GM19438 (cell line): Measurements from ENCODE around the gene KDM2A.

Source experiments
- ATAC-seq: cut with Tn5 transposase; IDR thresholded peaks from one replicate; pipeline ENCODE4 v1.9.1; 2021; ENCODE audit warnings: low read depth; ENCODE audit not compliant: unreplicated experiment

KDM2A gene

DNA sequence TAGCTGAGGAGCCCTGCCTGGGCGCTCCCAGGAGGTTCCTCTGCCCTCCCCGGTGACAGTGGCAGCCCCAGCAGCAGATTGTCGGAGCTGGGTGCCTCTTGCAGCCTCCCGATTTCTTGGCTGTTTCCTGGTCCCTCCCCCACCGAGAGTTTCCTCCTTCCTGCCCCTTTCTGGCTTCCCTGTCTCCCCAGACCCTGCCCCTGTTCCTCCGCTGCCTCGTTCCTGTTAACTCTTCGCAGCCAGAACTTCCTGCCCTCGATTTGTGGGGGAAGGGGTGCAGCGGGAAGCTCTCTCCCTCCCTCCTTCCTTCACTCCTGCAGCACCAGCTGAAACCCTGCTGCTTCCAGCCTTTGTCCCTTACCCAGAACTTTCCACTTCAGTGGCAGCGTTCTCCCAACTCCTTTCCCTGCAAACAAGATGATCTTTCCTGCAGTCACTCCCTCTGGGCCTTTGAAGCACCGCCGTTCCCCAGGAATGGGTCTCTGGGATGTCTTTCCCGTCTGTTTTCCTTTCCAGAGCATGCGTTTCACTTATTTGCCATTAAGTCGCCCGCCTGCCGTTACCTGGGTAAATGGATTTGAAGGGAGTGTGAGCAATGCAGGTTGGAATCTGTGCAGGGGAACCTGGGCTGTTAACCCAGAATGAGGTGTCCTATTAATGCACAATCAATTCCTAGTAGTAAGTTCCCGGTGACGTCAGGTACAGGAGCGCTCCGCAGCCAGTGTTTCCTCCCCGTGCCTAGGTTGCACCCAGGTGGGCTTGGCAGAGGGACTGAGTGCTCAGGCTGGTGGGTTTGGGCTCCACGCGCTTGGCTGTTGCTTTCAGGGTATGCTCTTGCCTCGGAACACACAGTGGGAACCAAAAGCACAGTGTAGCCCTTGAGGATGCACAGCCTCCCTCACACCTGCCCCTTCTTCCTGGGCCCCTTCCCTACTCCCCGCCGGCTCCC, 151.5 kb downstream of the KDM2A start:
- ATAC-seq = no peak

DNA sequence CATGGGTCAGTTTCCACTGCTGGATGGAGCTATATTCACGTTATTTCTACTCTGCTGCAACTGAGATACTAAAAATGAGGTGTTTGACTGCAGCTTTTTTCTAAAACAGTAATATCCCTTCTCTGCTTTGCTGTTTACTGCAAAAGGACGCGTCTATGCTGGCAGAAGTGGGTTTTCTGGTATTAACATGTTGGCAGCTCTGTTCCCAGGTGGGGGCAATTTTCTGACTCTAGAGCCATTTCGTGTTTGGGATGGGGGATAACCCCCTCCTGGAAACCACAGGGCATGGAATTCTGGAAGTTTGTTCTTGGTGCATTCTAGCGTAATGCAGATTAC, 152.1 kb downstream of the KDM2A start:
- no peak for ATAC-seq

DNA sequence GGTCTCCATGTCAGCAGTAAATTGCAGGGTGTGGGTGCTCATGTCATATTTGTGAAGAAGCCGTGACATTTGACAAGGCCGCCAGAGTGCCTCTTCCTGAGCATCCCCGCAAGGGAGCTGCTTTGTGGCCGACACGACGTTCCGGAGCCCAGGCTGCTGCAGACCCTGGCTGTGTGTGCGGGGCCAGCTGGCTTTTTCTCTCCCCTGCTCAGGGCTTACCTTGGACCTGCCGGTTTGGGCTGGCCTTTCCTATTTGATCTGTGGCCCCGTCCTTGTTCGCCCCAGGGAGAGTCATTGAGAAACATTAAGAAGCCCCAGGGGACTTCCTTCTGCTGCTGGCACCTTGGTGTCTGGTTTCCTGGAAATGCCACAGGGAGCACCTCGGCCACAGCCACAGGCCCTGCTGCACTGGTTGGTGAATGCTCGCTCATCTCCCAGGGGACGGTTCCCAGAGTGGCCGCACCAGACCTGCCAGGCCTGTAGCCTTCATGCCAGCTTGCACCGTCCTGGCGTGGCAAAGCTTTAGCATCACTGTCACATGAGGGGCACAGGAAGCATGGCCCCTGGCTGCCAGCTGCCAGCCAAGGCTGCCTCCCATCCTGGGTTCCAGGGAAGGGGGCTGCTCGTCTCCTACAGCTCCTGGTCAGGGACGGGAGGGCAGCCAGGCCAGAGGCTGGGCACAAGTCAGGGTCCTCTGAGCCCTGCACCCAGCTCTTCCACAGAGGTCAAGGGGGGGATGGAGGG, 152.7 kb downstream of the KDM2A start:
- no peak for ATAC-seq

DNA sequence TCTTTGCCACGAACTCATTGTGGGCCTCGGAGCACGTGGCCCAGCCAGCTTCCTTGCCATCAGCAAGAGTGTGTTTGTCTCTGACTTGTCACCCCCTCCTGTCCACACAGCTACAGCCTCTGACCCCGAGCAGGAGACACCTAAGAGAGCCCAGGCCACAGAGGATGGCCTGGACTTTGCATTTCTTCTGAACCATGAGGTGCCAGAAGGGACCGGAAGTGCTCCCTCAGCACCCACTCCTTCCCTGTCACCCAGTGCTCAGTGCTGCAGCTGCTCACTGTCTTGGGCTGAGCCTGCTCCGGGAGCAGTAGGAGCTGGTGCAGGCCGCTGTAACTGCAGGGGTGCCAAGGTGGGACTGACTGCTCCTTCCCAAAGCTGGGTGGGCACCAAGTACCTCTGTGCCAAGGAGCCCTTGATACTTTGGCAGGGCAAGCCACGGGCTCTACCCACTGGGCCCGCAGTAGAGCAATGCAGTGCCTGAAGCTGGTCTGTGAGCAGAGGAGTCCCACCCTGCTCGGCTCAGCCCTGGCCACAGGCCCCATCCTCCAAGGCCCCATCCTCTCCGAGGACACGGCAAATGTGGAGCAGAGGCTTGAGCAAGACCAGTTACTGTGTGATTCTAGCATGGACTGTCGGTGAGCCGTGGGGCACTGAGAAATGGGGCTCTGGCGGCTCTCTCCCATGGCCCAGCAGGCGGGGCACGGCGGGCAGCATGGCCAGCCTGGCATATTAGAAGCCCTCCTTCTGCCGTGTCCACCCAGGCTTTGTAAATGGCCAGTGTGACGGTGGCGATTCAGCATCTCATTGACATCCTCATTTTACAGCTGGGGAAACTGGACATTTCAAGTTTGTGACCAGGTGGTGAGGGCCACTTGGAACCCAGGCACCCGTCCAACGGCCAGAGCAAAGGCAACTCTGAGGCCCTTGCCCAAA, 153.5 kb downstream of the KDM2A start:
- ATAC-seq = no peak

DNA sequence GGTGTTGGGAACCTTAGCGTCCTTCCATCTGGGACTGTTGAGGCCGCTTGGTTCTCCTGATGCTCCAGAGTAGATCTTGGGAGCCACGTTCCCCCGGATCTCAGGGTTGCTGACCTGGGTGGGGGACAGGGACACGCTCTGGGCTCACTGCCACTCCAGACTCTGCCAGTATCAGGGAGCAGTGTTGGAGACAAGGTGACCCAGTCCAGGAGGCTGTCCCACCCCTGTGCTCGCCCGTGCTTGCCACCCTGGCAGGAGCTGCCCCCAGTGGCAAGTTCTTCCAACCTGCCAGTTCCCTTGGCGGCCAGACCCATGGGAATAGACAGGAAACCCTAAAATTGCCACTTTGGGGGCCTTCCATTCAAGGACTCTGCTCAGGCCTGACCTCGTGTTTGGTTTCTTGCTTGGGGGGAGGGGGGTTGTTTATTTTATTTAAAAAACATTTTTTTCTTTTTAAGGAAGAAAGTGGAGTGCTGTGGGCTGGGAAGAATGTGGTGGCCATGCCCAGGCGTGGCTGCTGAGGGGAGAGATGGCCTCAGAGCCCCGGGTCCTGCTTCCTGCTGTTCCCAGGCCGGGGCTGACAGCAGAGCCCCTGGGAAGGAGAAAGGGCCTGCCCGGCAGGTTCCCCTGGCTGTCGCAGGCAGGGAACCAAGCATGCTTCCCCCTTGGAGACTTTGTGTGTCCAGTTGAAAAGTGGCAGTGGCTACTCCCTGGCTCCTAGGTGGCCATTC, 154.4 kb downstream of the KDM2A start:
- ATAC-seq = no peak

DNA sequence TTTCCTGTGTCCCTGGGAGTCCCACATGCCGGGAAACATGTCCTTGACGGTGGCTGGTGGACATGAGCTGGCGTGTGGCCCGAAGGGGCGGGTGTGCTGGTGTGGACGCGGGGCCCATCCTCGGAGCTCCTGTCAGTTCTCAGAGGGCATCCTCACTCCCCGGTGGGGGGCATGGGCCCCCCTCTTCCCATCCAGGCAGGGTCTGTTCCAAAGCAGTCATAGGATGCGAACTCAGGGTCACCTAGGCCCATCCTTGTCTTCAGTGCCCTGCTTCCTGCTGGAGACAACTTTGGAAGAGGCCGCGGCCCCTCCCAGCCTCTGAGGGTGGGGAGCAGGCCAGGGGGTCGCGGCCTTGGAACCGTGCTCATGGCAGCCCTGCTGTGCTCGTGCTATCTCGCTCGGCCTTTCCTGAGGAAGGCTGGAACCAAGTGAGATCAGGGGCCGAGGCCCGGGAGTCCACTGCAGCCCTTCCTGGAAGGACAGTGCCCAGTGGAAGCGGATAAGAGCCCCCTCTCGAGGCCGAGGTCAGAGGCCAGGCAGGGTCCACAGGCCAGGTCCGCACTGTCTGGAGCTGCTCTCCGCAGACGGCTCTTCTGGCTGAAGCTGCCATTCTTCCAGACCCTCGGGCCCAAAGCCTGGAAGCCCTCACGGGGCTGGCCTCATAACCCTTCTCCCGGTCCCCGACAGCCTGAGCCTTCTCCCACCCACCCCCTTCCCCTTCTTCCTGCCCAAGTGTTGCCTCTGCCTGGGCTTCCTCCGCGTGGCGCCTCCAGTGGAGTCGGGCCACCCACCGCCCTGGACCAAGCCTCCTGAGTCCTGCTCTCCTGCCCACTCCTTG, 155.9 kb downstream of the KDM2A start:
- no peak for ATAC-seq

DNA sequence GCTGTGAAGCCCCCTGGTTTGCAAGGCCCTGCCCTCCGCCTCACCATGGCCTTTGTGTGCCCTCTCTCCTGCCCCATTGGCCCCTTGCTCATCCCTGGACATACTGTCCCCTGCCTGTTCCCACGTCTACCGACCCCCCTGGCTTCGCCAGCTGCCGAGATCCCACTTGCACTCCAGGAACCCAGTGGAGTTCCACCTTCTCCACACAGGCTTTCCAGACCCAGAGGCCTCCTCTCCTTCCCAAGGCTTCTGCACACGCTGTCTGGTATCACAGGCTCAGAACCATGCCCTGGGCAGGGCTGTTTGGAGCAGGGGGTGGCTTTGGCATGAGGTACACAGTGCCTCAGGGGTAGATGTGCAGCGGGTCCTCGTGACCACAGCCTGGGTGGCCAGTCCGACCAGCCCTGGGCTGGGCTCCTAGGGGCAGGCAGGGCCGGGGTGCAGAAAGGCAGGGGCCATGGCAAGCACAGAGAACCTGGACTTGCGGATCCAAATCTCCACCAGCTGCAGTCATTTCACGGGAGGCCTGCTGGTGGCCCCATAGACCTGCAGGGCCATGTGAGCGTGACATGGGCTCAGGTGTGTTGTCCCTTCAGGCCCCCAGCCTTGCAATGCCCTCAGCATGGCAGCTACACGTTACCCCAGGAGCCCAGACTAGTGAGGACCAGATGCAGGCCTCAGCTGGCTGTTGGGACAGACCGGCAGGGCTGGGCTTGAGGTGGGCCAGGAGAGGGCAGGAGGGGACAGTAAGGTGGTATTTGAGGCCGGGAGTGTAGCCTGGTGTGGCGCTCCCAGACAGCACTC, 156.7 kb downstream of the KDM2A start:
- no peak for ATAC-seq

DNA sequence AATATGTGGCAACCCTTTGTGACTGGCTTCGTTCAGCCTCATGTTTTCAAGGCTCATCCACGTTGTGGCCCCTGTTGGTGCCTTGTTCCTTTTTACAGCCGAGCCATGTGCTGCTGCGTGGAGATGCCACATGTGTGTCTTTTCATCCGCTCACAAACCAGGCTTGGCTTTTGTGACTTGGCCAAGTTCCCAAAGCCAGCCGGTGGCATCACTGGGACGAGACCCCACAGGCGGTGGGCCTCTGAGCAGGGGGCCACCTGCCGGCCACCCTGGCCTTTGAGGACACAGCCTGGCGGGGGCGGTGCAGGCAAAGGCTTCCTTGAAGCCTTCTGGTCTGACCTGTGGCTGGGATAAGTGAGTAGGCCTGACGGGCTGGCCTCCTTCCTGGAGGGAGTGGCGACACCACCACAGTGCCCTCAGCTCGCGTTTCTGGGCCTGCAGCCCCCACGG, 157.7 kb downstream of the KDM2A start:
- ATAC-seq = peak; percentile 35

DNA sequence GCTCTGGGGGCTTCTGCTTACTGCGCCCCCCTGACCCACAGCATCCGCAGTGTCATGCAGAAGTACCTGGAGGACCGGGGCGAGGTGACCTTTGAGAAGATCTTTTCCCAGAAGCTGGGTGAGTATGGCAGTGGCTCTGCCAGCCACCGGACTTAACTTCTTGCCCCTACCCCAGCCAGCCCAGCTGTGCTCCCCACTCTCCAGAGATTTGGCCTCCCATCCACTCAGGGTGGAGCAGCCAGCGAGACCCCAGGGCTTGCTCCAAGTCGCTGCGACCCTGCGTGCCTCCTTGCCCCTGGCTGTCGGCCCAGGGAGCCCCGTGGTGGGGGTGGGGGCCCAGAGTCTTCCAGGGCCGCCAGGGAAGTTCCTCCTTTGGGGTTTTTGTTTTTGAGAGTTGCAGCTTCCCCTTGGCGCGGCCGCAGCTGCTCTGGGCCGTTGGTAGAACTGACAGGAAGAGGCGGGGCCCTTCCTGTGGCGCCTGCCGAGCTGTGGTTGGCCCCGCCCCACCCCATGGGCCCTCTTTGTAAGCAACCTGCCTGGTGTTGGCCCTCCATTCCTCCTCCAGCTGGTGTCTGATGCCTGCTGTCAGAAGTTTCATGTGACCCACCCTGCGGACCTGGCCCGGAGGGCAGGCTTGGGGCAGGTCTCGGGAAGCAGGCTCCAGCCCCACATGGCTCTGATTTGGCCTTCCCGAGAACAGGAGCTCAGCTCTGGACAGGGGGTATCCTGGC, 158.3 kb downstream of the KDM2A start:
- ATAC-seq = peak; percentile 70

DNA sequence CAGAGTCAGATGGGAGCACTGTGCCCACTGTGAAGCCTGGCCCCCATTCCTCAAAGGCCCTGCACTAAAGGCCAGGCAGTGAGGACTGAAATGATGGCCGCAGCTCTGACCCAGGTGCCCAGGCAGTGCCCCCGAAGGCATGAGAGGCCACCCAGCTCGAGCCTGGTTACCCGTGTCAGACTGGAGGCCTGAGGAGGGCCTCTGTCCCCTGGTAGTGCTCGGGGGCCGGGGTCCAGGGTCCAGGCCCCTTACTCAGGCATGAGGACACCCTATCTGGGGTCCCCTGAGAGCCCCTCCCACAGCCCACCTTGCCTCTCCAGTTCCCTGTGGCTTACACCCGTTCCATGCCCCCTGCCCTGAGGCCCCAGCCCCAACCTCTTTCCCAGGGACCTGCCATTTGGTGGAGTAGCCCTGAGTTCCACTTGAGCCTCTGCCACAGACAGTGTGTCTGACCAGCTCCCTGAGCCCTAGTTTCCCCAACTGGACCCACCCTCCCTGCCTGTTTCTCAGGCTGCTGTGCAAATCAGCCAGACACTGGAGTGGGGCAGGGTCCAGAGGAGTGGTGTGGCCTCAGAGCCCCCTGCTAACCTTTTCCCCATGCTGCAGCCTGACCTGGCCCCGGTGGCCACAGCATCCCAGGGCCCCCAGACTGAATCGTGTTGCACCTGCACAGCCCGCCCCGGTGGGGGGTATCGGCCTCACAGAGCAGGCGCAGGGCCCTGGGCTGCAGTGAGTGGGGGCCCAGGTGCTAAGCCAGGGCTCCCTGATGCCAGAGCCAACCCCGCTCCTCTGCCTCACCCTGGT, 159.3 kb downstream of the KDM2A start:
- ATAC-seq = no peak

DNA sequence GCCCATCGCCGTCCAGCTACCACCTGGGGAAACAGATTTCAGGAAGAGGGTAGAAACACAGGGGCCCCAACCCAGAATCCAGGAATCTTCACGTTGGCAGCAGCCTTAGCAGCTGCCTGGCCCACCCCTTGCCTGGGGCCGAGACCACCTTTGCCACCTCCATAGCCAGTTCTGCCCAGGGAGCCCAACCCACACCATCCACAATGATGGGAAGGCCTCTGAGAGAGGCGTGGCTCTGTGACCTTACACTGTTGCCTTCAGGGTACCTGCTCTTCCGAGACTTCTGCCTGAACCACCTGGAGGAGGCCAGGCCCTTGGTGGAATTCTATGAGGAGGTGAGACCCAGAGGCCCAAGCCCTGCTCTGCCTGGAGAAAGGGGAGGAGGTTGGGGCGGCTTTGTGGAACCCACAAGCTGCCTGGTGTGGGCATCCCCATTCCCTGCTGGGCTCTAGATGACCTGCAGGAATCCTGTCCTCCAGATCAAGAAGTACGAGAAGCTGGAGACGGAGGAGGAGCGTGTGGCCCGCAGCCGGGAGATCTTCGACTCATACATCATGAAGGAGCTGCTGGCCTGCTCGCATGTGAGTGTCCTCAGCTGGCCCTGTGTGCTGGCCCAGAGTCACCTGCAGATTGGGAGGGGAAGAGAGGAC, 160.0 kb downstream of the KDM2A start:
- ATAC-seq = no peak

DNA sequence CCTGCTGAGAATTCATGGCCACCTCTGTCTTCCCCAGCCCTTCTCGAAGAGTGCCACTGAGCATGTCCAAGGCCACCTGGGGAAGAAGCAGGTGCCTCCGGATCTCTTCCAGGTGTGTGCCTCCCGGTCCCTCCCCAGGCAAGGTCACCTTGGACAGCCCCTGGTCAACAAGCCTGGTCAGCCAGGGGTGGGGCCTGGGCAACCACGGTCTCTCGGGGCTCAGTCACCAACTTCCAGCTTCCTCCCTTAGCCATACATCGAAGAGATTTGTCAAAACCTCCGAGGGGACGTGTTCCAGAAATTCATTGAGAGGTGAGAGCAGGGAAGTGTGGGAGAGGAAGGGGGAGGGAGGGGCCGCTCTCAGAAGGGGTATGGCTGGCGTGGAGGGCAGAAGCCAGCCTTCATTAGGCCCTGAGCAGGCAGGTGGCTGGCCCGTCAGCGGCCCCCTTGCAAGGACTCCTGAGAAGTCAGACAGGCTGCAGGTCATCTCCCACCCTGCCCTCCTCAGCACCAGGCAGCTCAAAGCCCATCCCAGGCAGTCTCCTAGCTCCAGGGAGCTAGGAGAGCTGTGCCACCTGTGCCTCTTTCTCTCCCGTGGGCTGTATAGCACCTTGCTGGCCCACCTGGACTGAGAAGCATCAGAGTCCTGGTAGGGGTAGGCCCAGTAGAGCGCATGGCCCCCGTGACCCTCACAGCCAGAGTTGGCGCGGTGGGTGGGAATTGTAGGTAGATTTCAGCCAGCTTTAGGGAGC, 160.7 kb downstream of the KDM2A start:
- ATAC-seq = no peak

DNA sequence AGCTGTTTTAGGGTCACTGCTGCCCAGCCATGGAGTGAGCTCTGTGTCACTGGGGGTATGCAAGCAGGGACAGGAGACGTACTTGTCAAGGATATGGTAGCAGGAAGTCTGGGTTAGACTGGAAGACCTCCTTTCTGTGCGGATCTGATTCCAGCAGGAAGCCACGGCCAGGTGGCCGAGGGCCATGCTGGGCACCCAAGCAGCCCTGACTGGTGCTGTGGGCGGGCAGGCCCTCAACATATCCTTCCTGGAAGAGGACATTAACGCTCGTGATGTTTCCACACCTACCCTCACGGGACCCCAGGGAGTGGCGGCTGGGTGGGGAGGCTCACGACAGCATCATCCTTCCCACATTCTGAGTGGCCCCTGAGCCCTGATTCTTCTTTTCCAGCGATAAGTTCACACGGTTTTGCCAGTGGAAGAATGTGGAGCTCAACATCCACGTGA, 161.3 kb downstream of the KDM2A start:
- no peak for ATAC-seq

DNA sequence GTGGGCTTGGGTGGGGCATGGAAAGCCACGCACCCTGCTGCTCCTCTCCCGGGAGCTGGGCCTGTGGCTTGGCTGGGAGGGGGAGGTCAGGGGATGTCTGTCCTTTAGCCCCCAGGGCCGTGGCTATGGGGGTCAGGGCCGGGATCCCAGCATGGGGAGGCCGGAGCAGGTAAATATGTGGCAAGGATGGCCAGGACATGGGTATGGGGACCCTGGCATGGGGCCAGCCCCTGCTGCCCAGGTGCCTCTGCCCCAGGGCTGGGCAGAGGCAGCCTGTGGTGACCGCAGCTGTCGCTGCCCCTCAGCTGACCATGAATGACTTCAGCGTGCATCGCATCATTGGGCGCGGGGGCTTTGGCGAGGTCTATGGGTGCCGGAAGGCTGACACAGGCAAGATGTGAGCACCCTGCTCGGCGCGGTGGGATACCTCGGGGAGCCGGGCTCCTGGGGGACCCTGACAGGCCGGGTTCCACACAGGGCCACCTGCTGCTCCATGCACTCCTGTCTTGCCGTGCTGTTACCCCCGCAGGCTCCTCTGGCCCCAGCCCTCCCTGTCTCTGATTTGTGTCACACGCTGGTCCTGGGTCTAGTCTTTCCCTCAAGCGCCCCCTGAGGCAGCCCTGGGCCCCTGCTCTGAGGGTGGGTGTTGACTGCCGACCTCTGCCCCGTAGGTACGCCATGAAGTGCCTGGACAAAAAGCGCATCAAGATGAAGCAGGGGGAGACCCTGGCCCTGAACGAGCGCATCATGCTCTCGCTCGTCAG, 161.9 kb downstream of the KDM2A start:
- no peak for ATAC-seq

DNA sequence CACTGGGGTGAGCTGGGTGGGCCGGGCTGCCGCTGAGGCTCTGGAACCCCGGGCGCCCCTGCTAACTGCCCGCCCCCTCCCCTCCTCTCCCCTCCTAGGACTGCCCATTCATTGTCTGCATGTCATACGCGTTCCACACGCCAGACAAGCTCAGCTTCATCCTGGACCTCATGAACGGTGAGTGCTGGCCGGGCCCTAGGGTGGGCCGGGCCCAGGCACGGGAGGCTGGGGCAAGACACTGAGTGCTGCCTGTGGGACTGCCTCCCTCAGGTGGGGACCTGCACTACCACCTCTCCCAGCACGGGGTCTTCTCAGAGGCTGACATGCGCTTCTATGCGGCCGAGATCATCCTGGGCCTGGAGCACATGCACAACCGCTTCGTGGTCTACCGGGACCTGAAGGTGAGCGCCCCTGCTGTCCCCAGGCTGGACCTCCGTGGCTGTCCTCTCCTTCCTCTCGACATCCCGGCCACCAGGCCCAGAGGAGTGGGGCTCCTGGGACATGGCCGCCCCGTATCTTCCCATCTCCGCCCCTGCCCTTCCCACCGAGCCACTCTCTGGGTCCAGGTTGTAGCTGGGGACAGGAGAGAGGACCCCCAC, 162.6 kb downstream of the KDM2A start:
- ATAC-seq = no peak
